ENCODE measurements around the gene MAPK14.

MAPK14 gene

DNA sequence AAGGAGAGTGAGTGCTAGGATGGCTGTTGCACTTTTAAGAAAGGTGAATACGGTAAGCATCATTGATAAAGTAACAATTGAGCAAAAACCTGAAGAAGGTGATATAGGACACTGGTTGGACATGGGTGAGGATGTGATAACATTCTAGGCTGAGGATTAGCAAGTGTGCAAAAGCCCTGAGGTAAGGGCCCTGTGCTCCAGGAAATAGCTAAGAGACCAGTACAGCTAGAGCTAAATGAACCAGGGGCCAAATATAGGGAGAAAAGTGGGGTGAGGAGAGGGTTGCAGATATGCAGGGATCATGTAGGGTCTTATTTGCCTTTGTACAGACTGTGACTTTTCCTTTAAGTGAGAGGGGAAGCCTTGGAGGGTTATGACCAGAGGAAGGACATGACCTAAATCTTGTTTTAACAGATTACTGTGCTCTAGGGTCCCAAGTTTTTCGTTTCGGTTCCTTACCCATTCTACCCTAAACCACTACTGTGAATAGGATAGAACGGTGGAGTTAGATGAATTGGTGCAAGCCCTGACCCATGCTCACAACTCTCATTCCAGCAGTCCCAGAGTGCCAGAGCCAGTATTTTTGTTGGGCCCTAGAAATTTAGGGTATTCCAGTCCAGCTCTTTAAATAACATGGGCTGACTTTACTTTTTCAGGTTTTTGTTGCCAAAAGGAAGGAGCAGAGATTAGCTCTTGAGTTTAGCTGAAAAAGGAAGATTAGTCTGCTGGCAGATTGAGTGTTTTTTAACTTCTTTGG is 10.7 kb downstream of the MAPK14 start:
- no peak for DNase-seq (ENCODE audit: low spot score)

DNA sequence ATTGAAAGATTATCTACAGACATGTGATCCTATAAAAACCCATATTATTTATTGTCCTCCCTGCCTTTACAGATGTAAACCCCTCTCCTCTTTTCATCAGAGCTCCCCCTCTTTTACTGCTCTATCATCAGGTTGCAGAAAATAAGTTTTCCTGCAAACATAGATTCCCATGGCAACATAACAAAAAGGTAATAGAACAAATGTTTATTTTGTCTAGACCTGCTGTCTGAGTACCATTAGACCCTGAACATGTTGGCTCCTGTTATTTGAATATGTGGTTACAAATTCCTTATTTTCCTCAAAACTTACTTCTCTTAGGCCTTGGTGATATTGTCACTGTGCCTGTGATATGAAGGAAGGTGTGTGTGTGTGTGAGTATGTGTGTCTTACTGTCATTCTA is 11.5 kb downstream of the MAPK14 start:
- no peak for DNase-seq (ENCODE audit: low spot score)

DNA sequence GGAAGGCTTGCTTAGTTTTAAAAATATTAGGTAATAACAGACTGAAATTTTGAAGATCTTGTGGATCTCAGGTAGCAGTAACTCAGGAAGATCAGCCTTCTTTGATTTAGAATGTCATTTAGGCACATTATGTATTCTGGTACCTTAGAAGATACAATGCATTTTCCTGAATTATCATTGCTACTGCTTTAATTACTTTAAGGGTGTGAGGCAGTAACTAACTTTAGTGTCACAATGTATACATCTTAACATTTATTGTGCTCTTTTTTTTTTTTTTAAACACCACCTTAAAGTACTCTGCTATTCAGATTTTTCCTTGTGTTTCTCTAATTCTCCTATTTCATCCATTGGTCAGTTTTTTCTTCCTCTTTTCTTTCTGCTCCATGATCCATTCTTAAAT is 13.3 kb downstream of the MAPK14 start:
- DNase-seq (ENCODE audit: low spot score), result no peak

- DNase-seq (ENCODE audit: low spot score), result no peak
Measured at GRCh38 chr6:36042618-36043260, 15.1 kb downstream of the MAPK14 start.

DNA sequence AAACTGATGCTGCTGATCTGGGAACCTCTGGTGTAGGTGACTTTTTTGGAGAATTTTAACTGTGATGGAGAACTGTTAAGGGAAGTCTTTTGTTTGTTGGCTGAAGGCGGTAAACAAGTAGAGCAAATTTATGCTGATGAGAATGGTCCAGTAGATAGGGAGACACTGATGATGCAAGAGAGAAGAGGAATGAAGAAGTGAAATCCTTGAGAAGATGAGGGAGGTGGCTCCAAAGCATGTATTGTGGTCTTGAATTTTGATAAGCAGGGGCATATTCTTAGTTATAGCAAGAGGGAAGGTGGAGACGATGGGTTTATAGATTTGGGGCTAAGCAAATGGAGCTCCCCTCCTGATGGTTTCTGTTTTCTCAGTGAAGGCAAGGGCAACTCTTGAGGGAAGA is 22.0 kb downstream of the MAPK14 start:
- DNase-seq (ENCODE audit: low spot score), result no peak

GRCh38 chr6:36050305-36050704 is 22.7 kb downstream of the MAPK14 start:
- DNase-seq (ENCODE audit: low spot score), result no peak

DNA sequence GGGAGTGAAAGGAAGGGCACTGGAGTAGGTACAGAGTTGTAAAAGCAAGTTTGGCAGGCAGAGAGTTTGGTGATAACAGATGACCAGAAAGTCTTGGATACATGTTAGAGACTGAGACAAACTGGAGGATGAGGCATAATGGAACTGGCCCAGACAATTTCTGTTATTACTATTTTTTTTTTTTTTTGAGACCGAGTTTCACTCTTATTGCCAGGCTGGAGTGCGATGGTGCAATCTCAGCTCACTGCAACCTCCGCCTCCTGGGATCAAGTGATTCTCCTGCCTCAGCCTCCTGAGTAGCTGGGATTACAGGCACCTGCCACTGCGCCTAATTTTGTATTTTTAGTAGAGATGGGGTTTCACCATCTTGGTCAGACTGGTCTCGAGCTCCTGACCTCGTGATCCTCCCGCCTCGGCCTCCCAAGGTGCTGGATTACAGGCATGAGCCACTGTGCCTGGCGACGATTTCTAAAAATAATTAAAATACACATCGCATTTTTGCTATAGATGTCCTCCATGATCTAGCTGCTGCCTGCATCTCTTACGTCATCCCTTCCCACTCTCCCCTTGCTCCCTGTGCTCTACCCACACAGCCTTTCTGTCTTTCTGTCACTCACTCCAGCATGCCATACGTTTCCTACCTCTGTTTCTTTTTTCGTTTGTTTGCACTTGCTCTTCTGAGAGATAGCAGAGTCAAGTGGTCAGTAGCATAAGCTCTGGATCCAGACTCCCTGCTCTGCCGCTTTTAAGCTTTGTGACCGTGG is 23.5 kb downstream of the MAPK14 start:
- no peak for DNase-seq (ENCODE audit: low spot score)

DNA sequence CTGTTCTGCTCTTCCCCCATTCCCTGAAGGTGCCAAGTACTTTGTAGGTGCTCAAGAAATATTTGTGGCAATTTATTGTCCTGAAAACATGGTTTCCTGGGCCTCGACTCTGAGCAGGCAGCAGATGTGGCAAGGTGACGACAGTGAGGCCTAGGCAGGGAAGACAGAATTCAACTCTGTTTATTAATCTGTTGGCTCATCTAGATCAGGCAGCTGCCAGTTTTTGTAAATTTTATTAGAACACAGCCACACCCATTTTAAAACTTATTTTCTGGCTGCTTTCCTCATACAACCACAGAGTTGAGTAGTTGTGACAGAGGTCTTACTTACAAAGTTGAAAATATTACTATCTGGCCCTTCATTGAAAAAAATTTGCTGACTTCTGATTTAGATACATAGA is 24.5 kb downstream of the MAPK14 start:
- DNase-seq (ENCODE audit: low spot score), result no peak

DNA sequence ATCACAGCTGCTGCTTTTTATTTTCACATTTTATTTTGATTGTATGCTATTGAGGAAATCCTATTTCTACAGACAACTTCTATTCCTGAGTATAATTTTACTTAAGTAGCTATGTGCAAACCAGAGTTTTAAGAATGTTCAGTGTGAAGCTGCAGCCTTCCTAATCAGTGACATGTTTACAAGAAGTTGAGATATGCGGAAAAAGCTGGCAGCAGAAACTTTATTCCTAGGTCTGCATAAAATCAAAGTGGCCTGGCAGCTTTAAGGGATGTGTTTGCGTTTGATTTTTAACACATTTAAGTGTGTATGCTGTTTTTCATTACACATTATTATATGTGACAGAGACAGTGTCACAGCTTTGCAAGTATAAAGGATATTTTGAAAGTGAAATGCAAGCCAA is 26.3 kb downstream of the MAPK14 start:
- DNase-seq (ENCODE audit: low spot score), result no peak

DNA sequence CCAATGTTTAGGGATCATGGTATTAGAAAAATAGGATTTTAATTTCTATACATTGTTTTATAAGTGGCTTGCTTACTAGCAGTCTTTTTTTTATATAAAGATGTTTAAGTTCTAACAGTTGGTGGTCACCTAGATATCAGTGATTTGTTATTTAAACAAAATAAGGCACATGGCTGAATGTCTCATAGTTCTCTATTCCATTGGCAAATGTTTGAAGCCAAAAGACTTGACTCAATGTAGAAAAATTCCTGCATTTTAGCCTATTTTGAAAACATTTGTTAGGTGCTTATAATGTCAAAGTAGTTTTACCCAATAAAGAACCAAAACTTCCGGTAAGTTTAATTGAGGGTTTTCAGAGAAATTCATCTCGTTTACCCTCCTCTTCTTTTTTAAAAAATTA is 26.8 kb downstream of the MAPK14 start:
- DNase-seq (ENCODE audit: low spot score), result no peak

DNA sequence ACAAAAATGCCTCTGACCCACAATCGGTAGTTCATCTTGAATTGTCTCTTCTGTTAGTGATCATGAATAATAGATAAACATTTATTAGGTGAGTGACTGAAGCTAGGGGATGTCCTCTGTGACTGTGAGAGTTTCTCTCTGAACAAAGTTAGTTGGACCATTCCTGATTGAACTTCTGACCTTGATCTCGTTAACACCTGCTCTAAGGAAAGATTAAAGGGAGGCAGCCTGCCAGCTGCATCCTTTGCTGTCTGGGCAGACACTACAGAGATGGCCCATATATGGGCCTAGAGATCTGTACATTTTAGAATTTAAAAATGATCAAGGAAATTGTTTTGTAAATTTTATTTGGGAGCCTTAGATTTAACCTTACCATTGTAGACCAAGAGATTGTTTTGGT is 27.3 kb downstream of the MAPK14 start:
- no peak for DNase-seq (ENCODE audit: low spot score)

GRCh38 chr6:36056178-36056577 is 28.6 kb downstream of the MAPK14 start:
- no peak for DNase-seq (ENCODE audit: low spot score)

DNA sequence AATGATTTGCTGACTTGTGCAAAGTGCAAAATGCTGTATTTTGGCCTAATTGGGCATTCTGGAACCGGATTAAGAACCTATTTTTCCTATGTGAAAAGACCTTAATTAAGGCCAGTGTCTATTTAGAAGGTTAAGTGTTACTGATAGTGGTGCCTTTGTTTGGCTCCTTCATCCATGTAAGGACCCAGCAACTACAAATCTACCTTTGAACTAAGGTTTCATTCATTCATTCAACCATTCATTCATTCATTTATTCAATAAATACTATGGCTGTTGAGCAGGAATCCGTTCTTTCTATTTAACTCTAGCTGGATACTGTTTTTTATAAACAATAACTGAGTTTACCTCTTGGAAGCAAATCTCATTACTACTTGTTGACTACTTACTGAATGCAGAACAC is 33.6 kb downstream of the MAPK14 start:
- no peak for DNase-seq (ENCODE audit: low spot score)

DNA sequence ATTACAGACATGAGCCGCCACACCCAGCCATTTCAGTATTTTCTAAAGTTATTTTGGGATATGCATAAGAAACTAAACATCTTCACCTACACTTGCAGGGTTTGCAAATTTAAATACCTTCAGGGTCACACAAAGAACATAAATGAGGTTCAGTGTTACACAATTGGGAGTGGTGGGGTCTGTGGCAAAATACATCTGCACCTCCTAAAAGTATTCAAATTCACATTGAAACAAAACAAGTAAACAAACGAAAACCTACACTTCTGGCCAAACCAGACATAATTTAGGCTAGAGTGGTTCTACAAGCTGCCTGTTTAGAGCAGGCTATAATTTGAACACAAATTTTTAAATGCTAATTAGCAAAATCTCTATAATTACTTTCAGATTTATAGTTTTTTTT is 34.6 kb downstream of the MAPK14 start:
- DNase-seq (ENCODE audit: low spot score), result no peak

- DNase-seq (ENCODE audit: low spot score), result no peak
Measured at GRCh38 chr6:36063318-36064060, 35.9 kb downstream of the MAPK14 start.

- no peak for DNase-seq (ENCODE audit: low spot score)
Measured at GRCh38 chr6:36064770-36065396, 37.3 kb downstream of the MAPK14 start.

GRCh38 chr6:36065916-36066315 is 38.3 kb downstream of the MAPK14 start:
- no peak for DNase-seq (ENCODE audit: low spot score)

GRCh38 chr6:36066817-36067216 is 39.2 kb downstream of the MAPK14 start:
- DNase-seq (ENCODE audit: low spot score), result no peak

DNA sequence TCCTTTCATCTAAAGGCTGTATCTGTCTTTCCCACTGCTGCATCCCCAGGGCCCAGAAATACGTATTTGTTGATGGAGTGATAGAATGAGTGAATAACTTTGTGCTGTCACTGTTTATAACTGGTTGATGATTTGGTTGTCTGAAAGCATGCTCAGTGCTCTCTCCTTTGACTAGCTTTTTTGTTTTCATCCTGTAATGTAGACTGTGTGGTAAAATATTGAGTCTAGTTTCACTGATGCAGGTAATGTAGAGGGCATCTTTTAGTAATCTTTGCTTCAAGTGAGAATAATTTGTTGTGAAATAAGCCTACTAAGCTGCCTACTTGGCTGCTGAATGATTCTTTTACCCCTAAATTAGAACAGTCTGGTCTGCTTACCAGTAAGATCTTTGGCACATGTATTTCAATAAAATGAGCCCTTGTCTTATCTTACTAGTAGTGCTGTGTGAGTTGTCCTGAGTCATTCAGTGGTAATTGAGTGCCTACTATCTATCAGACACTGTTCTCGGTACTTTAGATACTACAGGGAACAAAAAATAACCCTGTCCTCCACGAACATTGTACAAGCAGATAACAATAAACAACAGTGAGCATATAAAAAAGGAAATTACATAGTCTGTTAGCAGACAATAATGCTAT is 39.9 kb downstream of the MAPK14 start:
- DNase-seq (ENCODE audit: low spot score), result no peak

GRCh38 chr6:36068012-36068392 is 40.4 kb downstream of the MAPK14 start:
- no peak for DNase-seq (ENCODE audit: low spot score)

DNA sequence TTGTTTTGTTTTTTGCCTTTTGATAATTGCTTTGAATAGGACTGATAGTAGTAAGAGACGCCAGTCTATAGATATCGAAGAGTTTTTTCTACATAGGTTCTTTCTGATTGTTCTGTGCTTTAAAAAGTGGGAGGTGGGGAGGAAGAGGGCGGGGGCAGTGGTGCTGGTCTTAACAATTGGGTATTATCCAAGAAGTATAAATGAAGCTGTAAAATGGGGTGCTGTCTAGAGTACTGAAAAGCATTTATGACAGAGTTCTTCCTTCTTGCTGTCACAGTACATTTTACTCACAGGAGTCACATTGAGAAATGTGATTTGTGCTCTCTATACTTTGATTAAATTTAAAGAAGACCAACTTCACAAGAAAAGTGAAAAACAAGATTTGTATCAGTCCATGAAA is 41.0 kb downstream of the MAPK14 start:
- no peak for DNase-seq (ENCODE audit: low spot score)

DNA sequence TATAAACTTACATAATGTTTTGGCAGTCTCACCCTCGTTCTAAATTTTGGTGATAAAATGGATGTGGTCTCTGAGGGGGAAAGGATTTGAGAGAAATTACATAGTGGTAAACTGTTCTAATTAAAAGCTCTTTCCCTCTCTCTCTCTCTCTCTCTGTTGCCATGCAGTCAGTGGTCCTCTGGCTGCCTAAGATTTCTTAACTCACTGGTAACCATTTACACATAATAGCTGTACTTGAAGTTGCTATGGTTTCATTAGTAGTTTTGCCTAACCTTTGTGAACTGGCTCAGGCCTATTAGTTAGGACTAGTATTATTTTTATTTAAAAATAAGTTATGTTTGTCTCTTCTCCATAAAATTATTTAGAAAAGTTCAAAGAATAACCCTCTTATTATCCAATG is 42.0 kb downstream of the MAPK14 start:
- DNase-seq (ENCODE audit: low spot score), result no peak
